Activated T-cell treated with anti-CD3 and anti-CD28 coated beads, Interleukin-2, amount 50 U/mL, for 72 hours (primary cell): ENCODE data around the gene STIL. TPM values are rescaled to one million over a fixed set of nuclear protein-coding genes. Genes with fewer than 3 reads are reported as not detected.
"Not testable (repeated sequence)": the region's sequence is repeated elsewhere in the genome, so short reads cannot be mapped to it uniquely, and the experiment has no call there.

ENCODE experiments used
- ATAC-seq, 2 donors: fragments of 150-1000 bp; cut with Tn5 transposase; replicated peaks in 1 of 2; 2 replicates each; pipeline ENCODE4 v1.10.0; 2021; ENCODE audit warnings: moderate library complexity in 2 of 2, mild to moderate bottlenecking in 1 of 2
- DNase-seq, 2 donors: peaks; one replicate each; pipeline ENCODE4 v3.0.0; 2021 to 2022; ENCODE audit warnings: mixed read lengths in 1 of 2
- H3K27ac Mint-ChIP-seq: one replicate; pipeline ENCODE4 v1.8.0; 2022; ENCODE audit warnings: mild to moderate bottlenecking, moderate library complexity, mixed read lengths
- H3K27me3 Mint-ChIP-seq: one replicate; pipeline ENCODE4 v1.8.0; 2022; ENCODE audit warnings: low read depth, mixed read lengths
- H3K36me3 Mint-ChIP-seq, 2 donors: one replicate each; pipeline ENCODE4 v1.8.0; 2022; ENCODE audit warnings: mixed read lengths in 2 of 2, mild to moderate bottlenecking in 1 of 2; ENCODE audit not compliant: insufficient read depth in 2 of 2
- H3K4me1 Mint-ChIP-seq: one replicate; pipeline ENCODE4 v1.8.0; 2022; ENCODE audit warnings: low read depth, mixed read lengths
- H3K4me3 Mint-ChIP-seq, 2 donors: one replicate each; pipeline ENCODE4 v1.8.0; 2022; ENCODE audit warnings: mild to moderate bottlenecking in 2 of 2, mixed read lengths in 2 of 2, moderate library complexity in 2 of 2
- H3K9me3 Mint-ChIP-seq, 2 donors: one replicate each; pipeline ENCODE4 v1.8.0; 2022; ENCODE audit warnings: mixed read lengths in 2 of 2
- total RNA-seq, 2 donors: library from RNA; stranded (reverse); gene quantifications; one replicate each; pipeline ENCODE4 v1.2.3, GENCODE V29; 2022

The STIL gene
- total RNA-seq, 2 donors from 2014 or later: 26.8 to 32.2 TPM

DNA sequence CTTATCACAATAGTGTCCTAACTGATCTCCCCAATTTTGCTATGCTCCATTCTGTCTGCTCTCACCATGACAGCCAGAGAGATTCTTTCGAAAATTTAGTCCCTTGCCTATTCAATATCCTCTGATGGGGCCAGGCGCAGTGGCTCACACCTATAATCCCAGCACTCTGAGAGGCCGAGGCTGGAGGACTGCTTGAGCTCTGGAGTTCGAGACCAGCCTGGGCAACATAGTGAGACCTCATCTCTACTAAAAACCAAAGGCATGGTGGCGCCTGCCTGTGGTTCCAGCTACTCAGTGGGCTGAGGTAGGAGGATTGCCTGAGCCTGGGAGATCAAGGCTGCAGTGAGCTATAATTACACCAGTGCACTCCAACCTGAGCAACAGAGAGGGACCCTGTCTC is 108.0 kb downstream of the STIL start:
- Mint-ChIP-seq H3K9me3 (no peaks in the 10 kb centered on the region), H3K4me3 (no peak overlapping the region)

DNA sequence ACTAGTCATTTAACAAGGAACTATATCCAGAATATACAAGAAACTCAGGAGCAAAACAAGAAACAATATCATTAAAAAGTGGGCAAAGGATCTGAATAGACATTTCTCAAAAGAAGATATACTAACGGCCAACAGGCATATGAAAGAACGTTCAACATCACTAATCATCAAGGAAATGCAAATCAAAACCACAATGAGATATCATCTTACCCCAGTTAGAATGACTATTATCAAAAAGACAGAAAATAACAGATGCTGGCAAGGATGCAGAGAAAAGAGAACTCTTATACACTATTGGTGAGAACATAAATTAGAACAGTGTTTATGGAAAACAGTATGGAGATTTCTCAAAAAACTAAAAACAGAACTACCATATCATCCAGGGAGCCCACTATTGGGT is 110.4 kb downstream of the STIL start:
- not testable (repeated sequence) for ATAC-seq, H3K27ac Mint-ChIP-seq, DNase-seq, H3K36me3 Mint-ChIP-seq, H3K9me3 Mint-ChIP-seq, H3K4me1 Mint-ChIP-seq, H3K4me3 Mint-ChIP-seq
- H3K27me3 Mint-ChIP-seq: peaks cover 39% of the 10 kb centered on the region

More for the DNA sequence above, 108.0 kb downstream of the STIL start:
- H3K36me3 Mint-ChIP-seq: no peaks in the 10 kb centered on the region
- no peak for DNase-seq
- H3K4me1 Mint-ChIP-seq: no peaks in the 10 kb centered on the region
- no peak overlapping the region for H3K27ac Mint-ChIP-seq
- no peak for ATAC-seq
- peaks cover 35% of the 10 kb centered on the region for H3K27me3 Mint-ChIP-seq

DNA sequence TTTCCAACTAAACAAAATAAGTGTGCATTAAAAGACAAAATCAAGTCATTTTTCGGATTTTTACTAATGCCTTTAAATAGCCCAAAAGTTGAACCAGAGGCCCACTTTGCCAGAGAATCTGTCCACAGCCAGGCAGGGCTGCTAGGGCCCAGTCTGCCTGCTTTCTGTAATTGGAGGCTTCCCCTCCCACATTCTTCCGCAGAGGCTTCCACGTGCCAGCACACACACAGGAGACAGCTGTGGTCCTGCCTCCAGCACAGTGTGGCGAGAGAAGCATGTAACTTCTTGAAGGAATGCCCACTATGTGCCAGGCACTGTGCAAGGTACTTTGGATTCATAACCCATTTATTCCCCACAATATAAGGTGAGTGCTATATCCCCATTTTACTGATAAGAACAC is 112.8 kb downstream of the STIL start:
- no peaks in the 10 kb centered on the region for H3K9me3 Mint-ChIP-seq
- no peaks in the 10 kb centered on the region for H3K4me1 Mint-ChIP-seq
- no peaks in the 10 kb centered on the region for H3K36me3 Mint-ChIP-seq
- no peak for ATAC-seq
- no peak overlapping the region for H3K4me3 Mint-ChIP-seq
- H3K27ac Mint-ChIP-seq: no peak overlapping the region
- peaks cover 46% of the 10 kb centered on the region for H3K27me3 Mint-ChIP-seq
- no peak for DNase-seq

Other genes starting within 250 kb of the STIL start
- gene CYP4Z1, start 246.9 kb downstream of the STIL start, total RNA-seq: not detected
- gene CYP4A22, start 176.7 kb downstream of the STIL start, total RNA-seq: not detected
- not detected for gene PDZK1IP1, start 124.1 kb downstream of the STIL start, total RNA-seq
- under 1 TPM; 0.17 to 0.30 TPM for gene TAL1, start 81.9 kb downstream of the STIL start, total RNA-seq
- gene CMPK1, start 19.6 kb upstream of the STIL start, total RNA-seq: 100 to 1,000 TPM; 108 to 117 TPM
- gene FOXE3, start 102.1 kb upstream of the STIL start, total RNA-seq: not detected
- under 1 TPM; 0.14 to 0.28 TPM for gene FOXD2, start 123.9 kb upstream of the STIL start, total RNA-seq